CD4-positive, alpha-beta T cell treated with Interleukin-6 at 100 ng/mL for 8 hours (primary cell): ENCODE results near the gene CHAC2.
"Not testable (repeated sequence)": the region's sequence is repeated elsewhere in the genome, so short reads cannot be mapped to it uniquely, and the experiment has no call there.

Experiments used
- DNase-seq: peaks from one replicate; pipeline ENCODE4 v3.0.0-alpha.2; 2020; ENCODE audit warnings: mixed read lengths, low spot score

The CHAC2 gene

GRCh38 chr2:53778536-53779162 lies 11.0 kb downstream of the CHAC2 start:
- no peak for DNase-seq

GRCh38 chr2:53780056-53780455 lies 12.5 kb downstream of the CHAC2 start:
- no peak for DNase-seq

GRCh38 chr2:53782676-53783075 lies 15.1 kb downstream of the CHAC2 start:
- DNase-seq, result no peak

- no peak for DNase-seq
Observed at GRCh38 chr2:53784436-53784835, 16.8 kb downstream of the CHAC2 start.

- no peak for DNase-seq
Observed at GRCh38 chr2:53785366-53785765, 17.8 kb downstream of the CHAC2 start.

GRCh38 chr2:53786352-53786704 lies 18.7 kb downstream of the CHAC2 start:
- DNase-seq, result no peak

- DNase-seq, result peak; percentile 84
Observed at GRCh38 chr2:53786705-53787613, 19.4 kb downstream of the CHAC2 start, which contains the start of the genes ASB3 and ERLEC1. Gene ASB3, minus strand, starts transcription at chr2:53786953. Its CDS starts 21,381 bp downstream, at chr2:53765572. Gene ERLEC1, plus strand, starts transcription at chr2:53787044. Its CDS starts 167 bp downstream, at chr2:53787211.

- no peak for DNase-seq
Observed at GRCh38 chr2:53787614-53788289, 20.1 kb downstream of the CHAC2 start.

- DNase-seq, result no peak
Observed at GRCh38 chr2:53793261-53793660, 25.7 kb downstream of the CHAC2 start.

- no peak for DNase-seq
Observed at GRCh38 chr2:53793821-53794220, 26.2 kb downstream of the CHAC2 start.

GRCh38 chr2:53801547-53801946 lies 33.9 kb downstream of the CHAC2 start:
- DNase-seq, result no peak

- DNase-seq, result no peak
Observed at GRCh38 chr2:53802617-53803151, 35.1 kb downstream of the CHAC2 start.

GRCh38 chr2:53811601-53812000 lies 44.0 kb downstream of the CHAC2 start:
- DNase-seq, result no peak

GRCh38 chr2:53813151-53813550 lies 45.5 kb downstream of the CHAC2 start:
- DNase-seq, result no peak

GRCh38 chr2:53818854-53819435 lies 51.3 kb downstream of the CHAC2 start:
- DNase-seq, result no peak

- no peak for DNase-seq
Observed at GRCh38 chr2:53819634-53820033, 52.0 kb downstream of the CHAC2 start.

- DNase-seq, result no peak
Observed at GRCh38 chr2:53820048-53820447, 52.4 kb downstream of the CHAC2 start.

- no peak for DNase-seq
Observed at GRCh38 chr2:53820711-53821110, 53.1 kb downstream of the CHAC2 start.

GRCh38 chr2:53821810-53822209 lies 54.2 kb downstream of the CHAC2 start:
- DNase-seq, result no peak

GRCh38 chr2:53823639-53824038 lies 56.0 kb downstream of the CHAC2 start:
- not testable (repeated sequence) for DNase-seq
